Upper lobe of right lung (tissue), 1 donor: ENCODE results near the gene TANC1. TPM values are rescaled to one million over a fixed set of nuclear protein-coding genes. Genes with fewer than 3 reads are reported as not detected.

Experiments
- ATAC-seq: fragments of 200-7000 bp; cut with Tn5 transposase; one replicate; pipeline ENCODE4 v1.9.1; 2020; ENCODE audit warnings: mild to moderate bottlenecking, moderate library complexity
- DNase-seq: peaks from one replicate; pipeline ENCODE4 v3.0.0-alpha.2; 2020
- H3K27ac ChIP-seq: fragments of 200-600 bp; one replicate; pipeline ENCODE4 v1.8.0; 2022
- H3K27me3 ChIP-seq: fragments of 200-600 bp; one replicate; pipeline ENCODE4 v1.8.0; 2022; ENCODE audit warnings: mild to moderate bottlenecking
- H3K36me3 ChIP-seq: fragments of 200-600 bp; one replicate; pipeline ENCODE4 v1.8.0; 2022
- H3K4me1 ChIP-seq: fragments of 200-600 bp; one replicate; pipeline ENCODE4 v1.8.0; 2022
- H3K4me3 ChIP-seq: fragments of 200-600 bp; one replicate; pipeline ENCODE4 v1.8.0; 2022; ENCODE audit warnings: mild to moderate bottlenecking
- H3K9me3 ChIP-seq: fragments of 200-600 bp; one replicate; pipeline ENCODE4 v1.8.0; 2022
- CTCF ChIP-seq: fragments of 200-600 bp; IDR thresholded peaks from one replicate; pipeline ENCODE4 v1.8.0; 2022; ENCODE audit warnings: antibody characterized with exemption
- intact Hi-C: fragments of 100-400 bp; cut with DNase I; formaldehyde crosslinking; loops from one replicate; pipeline ENCODE4 v1.11.0; 2022
- total RNA-seq: library from RNA; stranded (reverse); fragmentation: NEBNext Ultra II Directional; extraction: Animal tissue kit (Norgen Biotek cat#: 25700); gene quantifications from one replicate; pipeline ENCODE4 v1.2.1, GENCODE V29; 2021
- donor health status: DM: no; HTN: yes; CAD: no; lungs with severe emphysema.

Gene TANC1
- total RNA-seq, 1 donor from 2014 or later, result 60.4 TPM

- no peak for TF ChIP-seq CTCF
- no peak for ATAC-seq
- no peaks in the 10 kb centered on the region for H3K27me3 ChIP-seq
- peaks cover 23% of the 10 kb centered on the region for H3K4me1 ChIP-seq
- H3K9me3 ChIP-seq, result no peaks in the 10 kb centered on the region
- H3K27ac ChIP-seq, result no peak overlapping the region
- intact Hi-C loops, result loop anchor here (10.0 kb wide), 1 partner anchor 57 kb away; no protein-coding TSS in a partner anchor
- DNase-seq, result no peak
- H3K4me3 ChIP-seq, result no peak overlapping the region
- H3K36me3 ChIP-seq, result no peaks in the 10 kb centered on the region
Observed at GRCh38 chr2:159111346-159111927, 143.0 kb downstream of the TANC1 start.

GRCh38 chr2:159114835-159115234 lies 146.4 kb downstream of the TANC1 start:
- H3K36me3 ChIP-seq, result no peaks in the 10 kb centered on the region
- no peaks in the 10 kb centered on the region for H3K9me3 ChIP-seq
- ATAC-seq, result no peak
- intact Hi-C loops, result loop anchor here (5.0 to 10.0 kb wide), 2 partner anchors 60 to 213 kb away; no protein-coding TSS in a partner anchor
- no peaks in the 10 kb centered on the region for H3K27me3 ChIP-seq
- no peak for TF ChIP-seq CTCF
- H3K4me3 ChIP-seq, result no peak overlapping the region
- H3K4me1 ChIP-seq, result peaks cover 20% of the 10 kb centered on the region
- H3K27ac ChIP-seq, result no peak overlapping the region
- no peak for DNase-seq

GRCh38 chr2:159116922-159117321 lies 148.5 kb downstream of the TANC1 start:
- intact Hi-C loops, result loop anchor here (5.0 to 10.0 kb wide), 2 partner anchors 62 to 215 kb away; no protein-coding TSS in a partner anchor
- no peak for ATAC-seq
- H3K27ac ChIP-seq, result no peak overlapping the region
- H3K4me3 ChIP-seq, result no peak overlapping the region
- TF ChIP-seq CTCF, result no peak
- H3K9me3 ChIP-seq, result no peaks in the 10 kb centered on the region
- DNase-seq, result no peak
- peaks cover 21% of the 10 kb centered on the region for H3K4me1 ChIP-seq
- H3K27me3 ChIP-seq, result no peaks in the 10 kb centered on the region
- no peaks in the 10 kb centered on the region for H3K36me3 ChIP-seq

- intact Hi-C loops, result loop anchor here (5.0 to 10.0 kb wide), 2 partner anchors 63 to 215 kb away; no protein-coding TSS in a partner anchor
- no peaks in the 10 kb centered on the region for H3K9me3 ChIP-seq
- H3K36me3 ChIP-seq, result no peaks in the 10 kb centered on the region
- no peaks in the 10 kb centered on the region for H3K27me3 ChIP-seq
- peaks cover 21% of the 10 kb centered on the region for H3K4me1 ChIP-seq
- DNase-seq, result no peak
- no peak for TF ChIP-seq CTCF
- ATAC-seq, result no peak
- no peak overlapping the region for H3K4me3 ChIP-seq
- no peak overlapping the region for H3K27ac ChIP-seq
Observed at GRCh38 chr2:159117658-159118057, 149.2 kb downstream of the TANC1 start.

- intact Hi-C loops, result loop anchor here (5.0 to 10.0 kb wide), 2 partner anchors 63 to 216 kb away; no protein-coding TSS in a partner anchor
- no peak overlapping the region for H3K4me3 ChIP-seq
- H3K27me3 ChIP-seq, result no peaks in the 10 kb centered on the region
- no peak overlapping the region for H3K27ac ChIP-seq
- peaks cover 21% of the 10 kb centered on the region for H3K4me1 ChIP-seq
- TF ChIP-seq CTCF, result peak; percentile 92
- no peaks in the 10 kb centered on the region for H3K9me3 ChIP-seq
- DNase-seq, result peak; percentile 87
- H3K36me3 ChIP-seq, result no peaks in the 10 kb centered on the region
- peak; percentile 93 for ATAC-seq
Observed at GRCh38 chr2:159118115-159118858, 149.8 kb downstream of the TANC1 start.
